Activated naive CD4-positive, alpha-beta T cell treated with anti-CD3 and anti-CD28 coated beads, Interleukin-2, amount 50 U/mL, for 72 hours (primary cell): ENCODE measurements around the gene TRIM6. TPM values are rescaled to one million over a fixed set of nuclear protein-coding genes. Genes with fewer than 3 reads are reported as not detected.
"Not testable (repeated sequence)": the region's sequence is repeated elsewhere in the genome, so short reads cannot be mapped to it uniquely, and the experiment has no call there.

ENCODE experiments used
- ATAC-seq, 2 donors: fragments of 150-1000 bp; cut with Tn5 transposase; 2 replicates each; pipeline ENCODE4 v1.10.0; 2021; ENCODE audit warnings: mild to moderate bottlenecking in 2 of 2, moderate library complexity in 2 of 2
- DNase-seq, 2 donors: peaks; one replicate each; pipeline ENCODE4 v3.0.0; 2021 to 2022; ENCODE audit warnings: low spot score in 2 of 2
- H3K27ac Mint-ChIP-seq, 2 donors: one replicate each; pipeline ENCODE4 v1.8.0; 2022; ENCODE audit warnings: mild to moderate bottlenecking in 2 of 2, mixed read lengths in 2 of 2
- H3K36me3 Mint-ChIP-seq, 2 donors: one replicate each; pipeline ENCODE4 v1.8.0; 2022; ENCODE audit warnings: mixed read lengths in 2 of 2
- H3K9me3 Mint-ChIP-seq, 2 donors: one replicate each; pipeline ENCODE4 v1.8.0; 2022; ENCODE audit warnings: mixed read lengths in 2 of 2
- total RNA-seq, 2 donors: library from RNA; stranded (reverse); gene quantifications; one replicate each; pipeline ENCODE4 v1.2.3, GENCODE V29; 2022

The TRIM6 gene
- total RNA-seq, 2 donors from 2014 or later: 0.80 to 1.6 TPM

GRCh38 chr11:5593146-5593545, 3.3 kb upstream of the TRIM6 start:
- Mint-ChIP-seq H3K9me3 (peaks cover 0 to 5% of the 10 kb centered on the region in 2 donors), H3K27ac (no peak overlapping the region), H3K36me3 (no peaks in the 10 kb centered on the region)
- DNase-seq: no peak
- no peak for ATAC-seq

DNA sequence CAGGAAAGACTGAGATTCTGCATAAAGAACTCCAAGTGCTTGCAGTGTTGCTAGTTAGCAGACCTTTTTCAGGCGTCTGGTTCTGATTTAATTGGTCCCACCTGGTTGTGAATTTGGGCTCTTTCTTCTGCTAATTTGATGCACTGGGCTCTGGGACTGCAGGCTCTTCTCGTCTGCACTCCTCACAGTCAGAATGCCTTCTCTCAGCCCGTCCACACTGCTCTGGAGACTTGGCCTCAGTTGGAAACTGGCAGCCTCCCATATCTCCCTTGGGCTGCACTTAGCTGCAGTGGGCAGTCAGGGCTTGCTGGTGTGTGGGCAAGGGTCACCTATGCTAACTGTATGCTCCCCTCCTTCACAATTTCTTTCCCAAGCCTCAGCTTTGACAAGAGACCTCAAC, 1.5 kb downstream of the TRIM6 start:
- ATAC-seq (no peak), DNase-seq (no peak)
- no peaks in the 10 kb centered on the region for H3K36me3 Mint-ChIP-seq
- H3K9me3 Mint-ChIP-seq: no peaks in the 10 kb centered on the region
- H3K27ac Mint-ChIP-seq: no peak overlapping the region

GRCh38 chr11:5600374-5600851, 4.0 kb downstream of the TRIM6 start:
- H3K9me3 Mint-ChIP-seq: no peaks in the 10 kb centered on the region

DNA sequence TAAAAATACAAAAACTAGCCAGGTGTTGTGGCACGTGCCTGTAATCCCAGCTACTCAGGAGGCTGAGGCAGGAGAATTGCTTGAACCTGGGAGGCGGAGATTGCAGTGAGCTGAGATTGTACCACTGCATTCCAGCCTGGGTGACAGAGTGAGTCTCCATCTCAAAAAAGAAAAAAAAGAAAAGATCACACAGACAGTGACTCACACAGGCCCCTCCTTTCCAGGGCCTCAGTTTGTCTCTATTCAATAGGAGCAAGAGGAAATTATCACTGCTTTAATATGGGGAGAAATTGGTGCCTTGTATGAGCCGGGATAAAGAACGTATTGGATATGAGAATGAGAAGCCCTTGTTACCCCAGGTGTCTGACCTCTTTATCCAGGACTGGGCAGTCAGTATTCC, 6.4 kb downstream of the TRIM6 start:
- not testable (repeated sequence) for DNase-seq, ATAC-seq, H3K36me3 Mint-ChIP-seq, H3K9me3 Mint-ChIP-seq, H3K27ac Mint-ChIP-seq

More at GRCh38 chr11:5600374-5600851, 4.0 kb downstream of the TRIM6 start:
- ATAC-seq (peak; percentile 76 to 89), DNase-seq (peak in 1 of 2 donors; percentile 47)
- no peak overlapping the region for H3K27ac Mint-ChIP-seq
- H3K36me3 Mint-ChIP-seq: no peaks in the 10 kb centered on the region

GRCh38 chr11:5603326-5603725, 6.9 kb downstream of the TRIM6 start:
- H3K9me3 Mint-ChIP-seq: no peaks in the 10 kb centered on the region
- no peak for DNase-seq
- no peak for ATAC-seq
- no peaks in the 10 kb centered on the region for H3K36me3 Mint-ChIP-seq
- no peak overlapping the region for H3K27ac Mint-ChIP-seq

- no peak for ATAC-seq
- DNase-seq: no peak
- no peak overlapping the region for H3K27ac Mint-ChIP-seq
- no peaks in the 10 kb centered on the region for H3K9me3 Mint-ChIP-seq
- no peaks in the 10 kb centered on the region for H3K36me3 Mint-ChIP-seq
Measured at GRCh38 chr11:5604896-5605295, 8.5 kb downstream of the TRIM6 start.

- H3K36me3 Mint-ChIP-seq: no peaks in the 10 kb centered on the region
- DNase-seq (no peak), ATAC-seq (no peak)
Measured at GRCh38 chr11:5605849-5606248, 9.4 kb downstream of the TRIM6 start.

DNA sequence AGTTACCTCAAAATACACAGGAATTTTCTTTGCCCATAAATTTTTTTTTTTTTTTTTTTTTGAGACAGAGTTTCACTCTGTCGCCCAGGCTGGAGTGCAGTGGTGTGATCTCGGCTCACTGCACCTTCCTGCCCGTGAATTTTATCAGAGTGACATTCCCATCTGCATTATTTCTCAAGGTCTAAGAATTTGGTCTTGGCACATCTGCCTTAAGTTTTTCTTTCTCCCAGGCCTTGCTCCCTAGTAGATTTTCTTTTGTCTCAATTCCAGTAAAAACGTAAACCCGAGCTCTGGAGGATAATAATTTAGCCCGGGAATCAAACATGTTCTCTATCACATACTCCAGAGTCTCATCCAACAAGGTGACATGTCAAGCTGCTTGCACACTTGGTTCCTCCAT, 12.4 kb downstream of the TRIM6 start:
- no peak overlapping the region for H3K27ac Mint-ChIP-seq
- ATAC-seq (no peak), DNase-seq (no peak)
- no peaks in the 10 kb centered on the region for H3K36me3 Mint-ChIP-seq
- no peaks in the 10 kb centered on the region for H3K9me3 Mint-ChIP-seq

More at GRCh38 chr11:5605849-5606248, 9.4 kb downstream of the TRIM6 start:
- no peak overlapping the region for H3K27ac Mint-ChIP-seq
- H3K9me3 Mint-ChIP-seq: no peaks in the 10 kb centered on the region

- peak overlapping the region in 1 of 2 donors; percentile 3 for H3K27ac Mint-ChIP-seq
- no peaks in the 10 kb centered on the region for H3K36me3 Mint-ChIP-seq
- DNase-seq (no peak), ATAC-seq (no peak)
- no peaks in the 10 kb centered on the region for H3K9me3 Mint-ChIP-seq
Measured at GRCh38 chr11:5610446-5610845, 14.0 kb downstream of the TRIM6 start.

DNA sequence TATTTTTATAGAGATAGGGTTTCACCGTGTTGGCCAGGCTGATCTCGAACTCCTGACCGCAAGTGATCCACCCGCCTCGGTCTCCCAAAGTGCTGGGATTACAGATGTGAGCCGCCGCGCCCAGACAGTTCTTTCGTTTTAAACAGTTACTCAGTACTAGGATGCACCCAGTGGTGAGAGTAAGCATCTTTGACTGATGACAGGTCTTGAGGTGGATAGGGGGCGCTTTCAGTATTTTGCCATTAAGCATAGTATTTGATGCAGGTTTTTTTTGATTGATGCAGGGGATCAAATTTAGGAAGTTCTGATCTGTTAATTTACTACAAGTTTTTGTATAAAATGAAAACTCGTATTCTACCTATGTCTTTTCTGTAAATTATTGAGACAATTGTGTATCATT, 15.2 kb downstream of the TRIM6 start:
- Mint-ChIP-seq H3K9me3 (no peaks in the 10 kb centered on the region), H3K27ac (peak overlapping the region in 1 of 2 donors; percentile 3), H3K36me3 (no peaks in the 10 kb centered on the region)
- DNase-seq: no peak
- ATAC-seq: no peak

GRCh38 chr11:5618807-5619206, 22.4 kb downstream of the TRIM6 start:
- DNase-seq: no peak
- Mint-ChIP-seq H3K9me3 (no peaks in the 10 kb centered on the region), H3K36me3 (no peaks in the 10 kb centered on the region), H3K27ac (no peak overlapping the region)
- no peak for ATAC-seq

GRCh38 chr11:5620651-5621521, 24.4 kb downstream of the TRIM6 start:
- Mint-ChIP-seq H3K36me3 (peaks cover 6 to 8% of the 10 kb centered on the region in 2 donors), H3K27ac (no peak overlapping the region), H3K9me3 (no peaks in the 10 kb centered on the region)
- no peak for ATAC-seq
- DNase-seq: no peak

DNA sequence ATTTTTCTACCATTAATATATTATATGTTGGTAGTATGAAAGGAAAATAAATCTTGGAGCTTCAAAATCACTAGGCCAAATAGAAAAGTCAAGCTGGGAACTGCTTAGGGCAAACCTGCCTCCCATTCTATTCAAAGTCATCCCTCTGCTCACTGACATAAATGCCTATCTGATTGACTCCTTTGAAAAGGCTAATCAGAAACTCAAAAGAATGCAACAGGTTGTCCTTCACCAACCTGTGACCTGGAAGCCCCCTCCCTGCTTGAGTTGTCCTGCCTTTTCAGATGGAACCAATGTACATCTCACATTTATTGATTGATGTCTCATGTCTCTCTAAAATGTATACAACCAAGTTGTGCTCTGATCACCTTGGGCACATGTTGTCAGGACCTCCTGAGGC, 25.1 kb downstream of the TRIM6 start:
- no peak for DNase-seq
- no peak for ATAC-seq

GRCh38 chr11:5622802-5623201, 26.4 kb downstream of the TRIM6 start:
- H3K36me3 Mint-ChIP-seq: peaks cover 6 to 26% of the 10 kb centered on the region in 2 donors
- H3K27ac Mint-ChIP-seq: peak overlapping the region in 1 of 2 donors; percentile 2

More for the DNA sequence above, 25.1 kb downstream of the TRIM6 start:
- Mint-ChIP-seq H3K36me3 (peaks cover 6 to 14% of the 10 kb centered on the region in 2 donors), H3K9me3 (peaks cover 0 to 4% of the 10 kb centered on the region in 2 donors), H3K27ac (no peak overlapping the region)

GRCh38 chr11:5624489-5625279, 28.2 kb downstream of the TRIM6 start, which contains the start of gene TRIM34:
Gene TRIM34 (plus strand): TSS chr11:5625001. CDS start chr11:5632332, 7,331 bp downstream.
- peak; percentile 97 to 98 for ATAC-seq
- H3K27ac Mint-ChIP-seq: peak within 1 kb of the TSS; percentile 91 to 97

More at GRCh38 chr11:5622802-5623201, 26.4 kb downstream of the TRIM6 start:
- H3K9me3 Mint-ChIP-seq: peaks cover 0 to 8% of the 10 kb centered on the region in 2 donors
- ATAC-seq (no peak), DNase-seq (no peak)

DNA sequence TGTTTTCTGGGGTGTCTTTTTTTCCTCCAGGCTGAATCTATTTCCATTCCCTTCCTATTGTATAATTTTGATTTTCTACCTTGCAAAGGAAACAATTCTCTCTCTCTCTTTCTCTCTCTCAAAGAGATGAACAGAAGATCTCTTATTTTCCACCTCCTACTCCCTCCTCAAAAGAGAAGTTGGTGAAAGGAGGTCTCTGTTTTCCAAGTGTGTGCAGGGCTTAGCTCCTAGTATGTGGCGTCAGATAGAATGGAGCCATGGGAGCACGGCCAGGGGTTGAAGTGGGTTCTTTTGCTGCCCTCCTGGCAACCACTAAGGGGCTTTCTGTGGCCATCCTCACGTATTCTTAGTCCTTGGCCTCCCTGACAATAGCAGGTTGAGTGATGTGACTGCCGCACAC, 28.8 kb downstream of the TRIM6 start:
- peaks cover 0 to 16% of the 10 kb centered on the region in 2 donors for H3K9me3 Mint-ChIP-seq
- no peak for DNase-seq

More at GRCh38 chr11:5624489-5625279, 28.2 kb downstream of the TRIM6 start, which contains the start of gene TRIM34:
- Mint-ChIP-seq H3K36me3 (peaks cover 6 to 28% of the 10 kb centered on the region in 2 donors), H3K9me3 (peaks cover 0 to 16% of the 10 kb centered on the region in 2 donors)
- DNase-seq: peak; percentile 63 to 67

GRCh38 chr11:5626196-5626595, 29.8 kb downstream of the TRIM6 start:
- Mint-ChIP-seq H3K27ac (peak overlapping the region; percentile 91 to 97), H3K9me3 (peaks cover 0 to 16% of the 10 kb centered on the region in 2 donors)
- ATAC-seq: no peak

More for the DNA sequence above, 28.8 kb downstream of the TRIM6 start:
- Mint-ChIP-seq H3K36me3 (peaks cover 6 to 28% of the 10 kb centered on the region in 2 donors), H3K27ac (peak overlapping the region; percentile 91 to 97)
- ATAC-seq: peak in 1 of 2 donors; percentile 10

More at GRCh38 chr11:5626196-5626595, 29.8 kb downstream of the TRIM6 start:
- peaks cover 6 to 28% of the 10 kb centered on the region in 2 donors for H3K36me3 Mint-ChIP-seq
- DNase-seq: no peak
